Adipose tissue (tissue), 3 donors: Measurements from ENCODE around the gene CAMK2G. TPM values are rescaled to one million over a fixed set of nuclear protein-coding genes. Genes with fewer than 3 reads are reported as not detected.

Experiments used
- H3K27ac ChIP-seq: one replicate; pipeline ENCODE4 v1.5.1; 2013; ENCODE audit warnings: low read depth, low read length
- WGBS, 3 donors: extraction: QIAGEN DNeasy Blood & Tissue Kit; methylation state at CpG; one replicate each; pipeline ENCODE4 v1.1.7; 2013; 5-methylcytosine and 5-hydroxymethylcytosine counted together
- polyA plus RNA-seq, 3 donors: library from polyadenylated mRNA; stranded (reverse); fragments of 200-250 nt; gene quantifications; one replicate each; pipeline ENCODE4 v1.2.3, GENCODE V29; 2013
- donor health status: healthy with polysubstance abuse.
- donor health status: Bipolar disorder and iron deficiency.
- donor health status: healthy.

The CAMK2G gene
- polyA plus RNA-seq, 3 donors, result 6.2 to 13.5 (median 12.8) TPM

GRCh38 chr10:73887294-73888039 is 13.1 kb upstream of the CAMK2G start:
- WGBS, 3 donors, result 37 to 47% (median 43%) methylated on average over 12 of the region's 12 CpGs

GRCh38 chr10:73886661-73887293 is 12.4 kb upstream of the CAMK2G start:
- WGBS, 3 donors, result 33 to 41% (median 34%) methylated on average over 4 of the region's 4 CpGs
- peak overlapping the region; percentile 21 for H3K27ac ChIP-seq

More at GRCh38 chr10:73887294-73888039, 13.1 kb upstream of the CAMK2G start:
- H3K27ac ChIP-seq, result peak overlapping the region; percentile 21

- WGBS, 3 donors, result 3 to 6% (median 5%) methylated on average over 5 of the region's 5 CpGs
- no peak overlapping the region for H3K27ac ChIP-seq
Observed at GRCh38 chr10:73886085-73886529, 11.8 kb upstream of the CAMK2G start.

GRCh38 chr10:73884017-73884416 is 9.7 kb upstream of the CAMK2G start:
- no peak overlapping the region for H3K27ac ChIP-seq
- 73 to 77% (median 77%) methylated on average over 3 of the region's 3 CpGs for WGBS, 3 donors

GRCh38 chr10:73881221-73881919 is 7.0 kb upstream of the CAMK2G start:
- WGBS, 3 donors, result 84 to 86% (median 85%) methylated on average over 3 of the region's 3 CpGs

GRCh38 chr10:73879296-73880173 is 5.2 kb upstream of the CAMK2G start:
- WGBS, 3 donors, result 13 to 15% (median 13%) methylated on average over 14 of the region's 14 CpGs
- H3K27ac ChIP-seq, result no peak overlapping the region

More at GRCh38 chr10:73881221-73881919, 7.0 kb upstream of the CAMK2G start:
- H3K27ac ChIP-seq, result no peak overlapping the region

GRCh38 chr10:73878365-73878764 is 4.0 kb upstream of the CAMK2G start:
- H3K27ac ChIP-seq, result no peak overlapping the region
- 79 to 96% (median 94%) methylated on average over 1 of the region's 1 CpG for WGBS, 3 donors

GRCh38 chr10:73877533-73878160 is 3.3 kb upstream of the CAMK2G start:
- 85 to 92% (median 90%) methylated on average over 9 of the region's 9 CpGs for WGBS, 3 donors

GRCh38 chr10:73876971-73877370 is 2.6 kb upstream of the CAMK2G start:
- no peak overlapping the region for H3K27ac ChIP-seq
- 86 to 92% (median 87%) methylated on average over 4 of the region's 4 CpGs for WGBS, 3 donors

More at GRCh38 chr10:73877533-73878160, 3.3 kb upstream of the CAMK2G start:
- no peak overlapping the region for H3K27ac ChIP-seq

- no peak overlapping the region for H3K27ac ChIP-seq
Observed at GRCh38 chr10:73876566-73876965, 2.2 kb upstream of the CAMK2G start.

GRCh38 chr10:73876157-73876556 is 1.8 kb upstream of the CAMK2G start:
- H3K27ac ChIP-seq, result no peak overlapping the region
- WGBS, 3 donors, result 72 to 83% (median 82%) methylated on average over 3 to 4 of the region's 4 CpGs

GRCh38 chr10:73875139-73875475 is 752 bp upstream of the CAMK2G start:
- 33 to 56% (median 34%) methylated on average over 3 of the region's 3 CpGs for WGBS, 3 donors
- H3K27ac ChIP-seq, result no peak overlapping the region

- 1% methylated on average over 21 to 39 of the region's 39 CpGs for WGBS, 3 donors
- H3K27ac ChIP-seq, result no peak overlapping the region
Observed at GRCh38 chr10:73873838-73874215, 528 bp downstream of the CAMK2G start.

- H3K27ac ChIP-seq, result no peak overlapping the region
- 40 to 50% (median 49%) methylated on average over 24 to 32 of the region's 33 CpGs for WGBS, 3 donors
Observed at GRCh38 chr10:73873142-73873837, 1.1 kb downstream of the CAMK2G start.

- no peak overlapping the region for H3K27ac ChIP-seq
- 58 to 81% (median 63%) methylated on average over 5 of the region's 5 CpGs for WGBS, 3 donors
Observed at GRCh38 chr10:73872190-73872710, 2.1 kb downstream of the CAMK2G start.

- H3K27ac ChIP-seq, result no peak overlapping the region
- 69 to 83% (median 78%) methylated on average over 8 of the region's 8 CpGs for WGBS, 3 donors
Observed at GRCh38 chr10:73871295-73872189, 2.8 kb downstream of the CAMK2G start.
